ENCODE results near the gene PDPR.
"Not testable (repeated sequence)": the region's sequence is repeated elsewhere in the genome, so short reads cannot be mapped to it uniquely, and the experiment has no call there.

PDPR gene

DNA sequence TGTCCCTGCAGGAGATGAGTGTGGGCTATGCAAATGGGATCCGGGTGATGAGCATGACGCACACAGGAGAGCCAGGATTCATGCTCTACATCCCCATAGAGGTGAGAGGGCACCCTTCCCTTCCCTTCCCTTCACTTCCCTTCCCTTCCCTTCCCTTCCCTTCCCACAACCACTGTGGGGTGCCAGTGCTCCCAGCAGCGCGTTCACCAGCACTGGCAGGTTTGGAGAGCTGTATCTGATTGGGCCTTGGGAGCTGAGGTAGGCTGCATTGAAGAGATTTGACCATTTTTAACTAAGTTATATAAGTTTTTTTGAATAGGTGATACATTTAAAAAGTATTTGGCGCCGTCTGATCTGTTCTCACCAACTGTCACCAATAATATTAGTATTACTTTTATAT lies 34.3 kb downstream of the PDPR start:
- 100% methylated on average over 2 of the region's 6 CpGs for WGBS (ENCODE audit: insufficient coverage)
- H3K36me3 ChIP-seq (ENCODE audit: control insufficient read depth in 4 of 4, insufficient read depth in 4 of 4, low read length in 3 of 4): peaks cover 6 to 69% (median 37%) of the 10 kb centered on the region in 4 experiments

GRCh38 chr16:70149296-70149695 lies 35.2 kb downstream of the PDPR start:
- 97% methylated on average over 6 of the region's 8 CpGs for WGBS (ENCODE audit: insufficient coverage)
- not testable (repeated sequence) for H3K27me3 ChIP-seq (replicated peaks in 2 of 5; ENCODE audit: control insufficient read depth in 4 of 5, insufficient read depth in 5 of 5, low read length in 4 of 5); H3K27ac ChIP-seq (ENCODE audit: insufficient read depth in 1 of 2, low read depth in 1 of 2, low read length in 2 of 2, poor library complexity in 1 of 2, severe bottlenecking in 2 of 2); DNase-seq; H3K4me3 ChIP-seq (ENCODE audit: control insufficient read depth in 1 of 7, extremely low read depth in 1 of 7, insufficient read depth in 4 of 7, low read depth in 2 of 7, low read length in 6 of 7); H3K9me3 ChIP-seq (ENCODE audit: control extremely low read depth in 1 of 5, control insufficient read depth in 4 of 5, insufficient read depth in 2 of 5, low read depth in 1 of 5, low read length in 4 of 5); H3K4me1 ChIP-seq (ENCODE audit: control extremely low read depth in 1 of 4, control insufficient read depth in 4 of 4, insufficient read depth in 4 of 4, low read length in 3 of 4)
- CTCF ChIA-PET: interaction anchor here (1.4 kb wide), 1 partner anchor 14 kb away, joined by 4 read pairs; no protein-coding TSS in a partner anchor
- peaks cover 8 to 70% (median 39%) of the 10 kb centered on the region in 4 experiments for H3K36me3 ChIP-seq (ENCODE audit: control insufficient read depth in 4 of 4, insufficient read depth in 4 of 4, low read length in 3 of 4)
- POLR2A ChIA-PET: interaction anchor here (0.6 kb wide), 1 partner anchor 418 kb away, joined by 3 read pairs; no protein-coding TSS in a partner anchor

More for the DNA sequence above, 34.3 kb downstream of the PDPR start:
- H3K27me3 ChIP-seq (replicated peaks in 2 of 5; ENCODE audit: control insufficient read depth in 4 of 5, insufficient read depth in 5 of 5, low read length in 4 of 5); H3K27ac ChIP-seq (ENCODE audit: insufficient read depth in 1 of 2, low read depth in 1 of 2, low read length in 2 of 2, poor library complexity in 1 of 2, severe bottlenecking in 2 of 2); H3K9me3 ChIP-seq (ENCODE audit: control extremely low read depth in 1 of 5, control insufficient read depth in 4 of 5, insufficient read depth in 2 of 5, low read depth in 1 of 5, low read length in 4 of 5); H3K4me1 ChIP-seq (ENCODE audit: control extremely low read depth in 1 of 4, control insufficient read depth in 4 of 4, insufficient read depth in 4 of 4, low read length in 3 of 4); DNase-seq; H3K4me3 ChIP-seq (ENCODE audit: control insufficient read depth in 1 of 7, extremely low read depth in 1 of 7, insufficient read depth in 4 of 7, low read depth in 2 of 7, low read length in 6 of 7); POLR2A ChIA-PET: not testable (repeated sequence)
- CTCF ChIA-PET: interaction anchor here (1.0 kb wide), 1 partner anchor 118 kb away, joined by 3 read pairs; no protein-coding TSS in a partner anchor

- POLR2A ChIA-PET: no interaction called here
- peaks cover 9 to 77% (median 50%) of the 10 kb centered on the region in 4 experiments for H3K36me3 ChIP-seq (ENCODE audit: control insufficient read depth in 4 of 4, insufficient read depth in 4 of 4, low read length in 3 of 4)
- H3K27ac ChIP-seq (ENCODE audit: insufficient read depth in 1 of 2, low read depth in 1 of 2, low read length in 2 of 2, poor library complexity in 1 of 2, severe bottlenecking in 2 of 2): no peak overlapping the region
Measured at GRCh38 chr16:70151391-70151790, 37.3 kb downstream of the PDPR start.

GRCh38 chr16:70151941-70152509 lies 37.9 kb downstream of the PDPR start:
- Histone ChIP-seq H3K27me3 (replicated peaks in 2 of 5; ENCODE audit: control insufficient read depth in 4 of 5, insufficient read depth in 5 of 5, low read length in 4 of 5) (no peaks in the 10 kb centered on the region), H3K27ac (ENCODE audit: insufficient read depth in 1 of 2, low read depth in 1 of 2, low read length in 2 of 2, poor library complexity in 1 of 2, severe bottlenecking in 2 of 2) (no peak overlapping the region), H3K36me3 (ENCODE audit: control insufficient read depth in 4 of 4, insufficient read depth in 4 of 4, low read length in 3 of 4) (peaks cover 9 to 84% (median 56%) of the 10 kb centered on the region in 4 experiments), H3K4me3 (ENCODE audit: control insufficient read depth in 1 of 7, extremely low read depth in 1 of 7, insufficient read depth in 4 of 7, low read depth in 2 of 7, low read length in 6 of 7) (no peak overlapping the region), H3K9me3 (ENCODE audit: control extremely low read depth in 1 of 5, control insufficient read depth in 4 of 5, insufficient read depth in 2 of 5, low read depth in 1 of 5, low read length in 4 of 5) (no peaks in the 10 kb centered on the region), H3K4me1 (ENCODE audit: control extremely low read depth in 1 of 4, control insufficient read depth in 4 of 4, insufficient read depth in 4 of 4, low read length in 3 of 4) (no peaks in the 10 kb centered on the region)
- DNase-seq: no peak
- CTCF ChIA-PET: interaction anchor here (1.6 to 2.2 kb wide), 2 partner anchors 9 to 13 kb away, joined by 3 to 14 read pairs; no protein-coding TSS in a partner anchor
- 94% methylated on average over 17 of the region's 17 CpGs for WGBS (ENCODE audit: insufficient coverage)
- POLR2A ChIA-PET: no interaction called here

More at GRCh38 chr16:70151391-70151790, 37.3 kb downstream of the PDPR start:
- Histone ChIP-seq H3K27me3 (replicated peaks in 2 of 5; ENCODE audit: control insufficient read depth in 4 of 5, insufficient read depth in 5 of 5, low read length in 4 of 5) (no peaks in the 10 kb centered on the region), H3K9me3 (ENCODE audit: control extremely low read depth in 1 of 5, control insufficient read depth in 4 of 5, insufficient read depth in 2 of 5, low read depth in 1 of 5, low read length in 4 of 5) (no peaks in the 10 kb centered on the region), H3K4me1 (ENCODE audit: control extremely low read depth in 1 of 4, control insufficient read depth in 4 of 4, insufficient read depth in 4 of 4, low read length in 3 of 4) (no peaks in the 10 kb centered on the region), H3K4me3 (ENCODE audit: control insufficient read depth in 1 of 7, extremely low read depth in 1 of 7, insufficient read depth in 4 of 7, low read depth in 2 of 7, low read length in 6 of 7) (no peak overlapping the region)
- CTCF ChIA-PET: interaction anchor here (1.6 to 2.2 kb wide), 2 partner anchors 9 to 14 kb away, joined by 3 to 14 read pairs; no protein-coding TSS in a partner anchor
- WGBS (ENCODE audit: insufficient coverage): 91% methylated on average over 2 of the region's 2 CpGs
- no peak for DNase-seq

GRCh38 chr16:70152578-70153302 lies 38.6 kb downstream of the PDPR start:
- DNase-seq: no peak
- POLR2A ChIA-PET: no interaction called here
- CTCF ChIA-PET: interaction anchor here (1.6 to 2.2 kb wide), 2 partner anchors 8 to 13 kb away, joined by 3 to 14 read pairs; no protein-coding TSS in a partner anchor
- no peak overlapping the region for H3K4me3 ChIP-seq (ENCODE audit: control insufficient read depth in 1 of 7, extremely low read depth in 1 of 7, insufficient read depth in 4 of 7, low read depth in 2 of 7, low read length in 6 of 7)
- no peaks in the 10 kb centered on the region for H3K9me3 ChIP-seq (ENCODE audit: control extremely low read depth in 1 of 5, control insufficient read depth in 4 of 5, insufficient read depth in 2 of 5, low read depth in 1 of 5, low read length in 4 of 5)
- WGBS (ENCODE audit: insufficient coverage): 98% methylated on average over 13 of the region's 13 CpGs
- H3K27ac ChIP-seq (ENCODE audit: insufficient read depth in 1 of 2, low read depth in 1 of 2, low read length in 2 of 2, poor library complexity in 1 of 2, severe bottlenecking in 2 of 2): no peak overlapping the region
- no peaks in the 10 kb centered on the region for H3K27me3 ChIP-seq (replicated peaks in 2 of 5; ENCODE audit: control insufficient read depth in 4 of 5, insufficient read depth in 5 of 5, low read length in 4 of 5)
- peaks cover 11 to 88% (median 62%) of the 10 kb centered on the region in 4 experiments for H3K36me3 ChIP-seq (ENCODE audit: control insufficient read depth in 4 of 4, insufficient read depth in 4 of 4, low read length in 3 of 4)
- no peaks in the 10 kb centered on the region for H3K4me1 ChIP-seq (ENCODE audit: control extremely low read depth in 1 of 4, control insufficient read depth in 4 of 4, insufficient read depth in 4 of 4, low read length in 3 of 4)

- H3K4me1 ChIP-seq (ENCODE audit: control extremely low read depth in 1 of 4, control insufficient read depth in 4 of 4, insufficient read depth in 4 of 4, low read length in 3 of 4); H3K27ac ChIP-seq (ENCODE audit: insufficient read depth in 1 of 2, low read depth in 1 of 2, low read length in 2 of 2, poor library complexity in 1 of 2, severe bottlenecking in 2 of 2); POLR2A ChIA-PET; DNase-seq; H3K27me3 ChIP-seq (replicated peaks in 2 of 5; ENCODE audit: control insufficient read depth in 4 of 5, insufficient read depth in 5 of 5, low read length in 4 of 5); CTCF ChIA-PET; H3K4me3 ChIP-seq (ENCODE audit: control insufficient read depth in 1 of 7, extremely low read depth in 1 of 7, insufficient read depth in 4 of 7, low read depth in 2 of 7, low read length in 6 of 7); H3K9me3 ChIP-seq (ENCODE audit: control extremely low read depth in 1 of 5, control insufficient read depth in 4 of 5, insufficient read depth in 2 of 5, low read depth in 1 of 5, low read length in 4 of 5): not testable (repeated sequence)
- H3K36me3 ChIP-seq (ENCODE audit: control insufficient read depth in 4 of 4, insufficient read depth in 4 of 4, low read length in 3 of 4): peaks cover 15 to 92% (median 69%) of the 10 kb centered on the region in 4 experiments
- 99% methylated on average over 10 of the region's 10 CpGs for whole genome bisulfite sequencing (ENCODE audit: insufficient coverage)
Measured at GRCh38 chr16:70154736-70155135, 40.6 kb downstream of the PDPR start.
